Measurements from ENCODE around the gene LUZP4. TPM values are rescaled to one million over a fixed set of nuclear protein-coding genes. Genes with fewer than 3 reads are reported as not detected.

Gene LUZP4
- total RNA-seq, 2 donors from 2014 or later = not detected

- Histone ChIP-seq H3K27me3 (no peaks in the 10 kb centered on the region), H3K4me1 (no peaks in the 10 kb centered on the region), H3K27ac (no peak overlapping the region), H3K36me3 (replicated peaks in 1 of 2; ENCODE audit: insufficient read depth in 1 of 2, low read depth in 2 of 2) (no peaks in the 10 kb centered on the region), H3K4me3 (no peak overlapping the region), H3K9me3 (no peaks in the 10 kb centered on the region)
- 14 to 17% methylated on average over 14 to 18 of the region's 18 CpGs for WGBS, 2 donors
- ATAC-seq (no peak), DNase-seq (peak; percentile 23 to 44 (median 32))
- intact Hi-C loops (cut with DNase I) = no loop called here
- no peak for TF ChIP-seq POLR2A (IDR thresholded peaks at IDR 0.05)
- TF ChIP-seq, protein P1, sequence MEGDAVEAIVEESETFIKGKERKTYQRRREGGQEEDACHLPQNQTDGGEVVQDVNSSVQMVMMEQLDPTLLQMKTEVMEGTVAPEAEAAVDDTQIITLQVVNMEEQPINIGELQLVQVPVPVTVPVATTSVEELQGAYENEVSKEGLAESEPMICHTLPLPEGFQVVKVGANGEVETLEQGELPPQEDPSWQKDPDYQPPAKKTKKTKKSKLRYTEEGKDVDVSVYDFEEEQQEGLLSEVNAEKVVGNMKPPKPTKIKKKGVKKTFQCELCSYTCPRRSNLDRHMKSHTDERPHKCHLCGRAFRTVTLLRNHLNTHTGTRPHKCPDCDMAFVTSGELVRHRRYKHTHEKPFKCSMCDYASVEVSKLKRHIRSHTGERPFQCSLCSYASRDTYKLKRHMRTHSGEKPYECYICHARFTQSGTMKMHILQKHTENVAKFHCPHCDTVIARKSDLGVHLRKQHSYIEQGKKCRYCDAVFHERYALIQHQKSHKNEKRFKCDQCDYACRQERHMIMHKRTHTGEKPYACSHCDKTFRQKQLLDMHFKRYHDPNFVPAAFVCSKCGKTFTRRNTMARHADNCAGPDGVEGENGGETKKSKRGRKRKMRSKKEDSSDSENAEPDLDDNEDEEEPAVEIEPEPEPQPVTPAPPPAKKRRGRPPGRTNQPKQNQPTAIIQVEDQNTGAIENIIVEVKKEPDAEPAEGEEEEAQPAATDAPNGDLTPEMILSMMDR (IDR thresholded peaks at IDR 0.05) = peak in 6 of 7 experiments; percentile 52 to 85 (median 68)
Observed at GRCh38 chrX:115330498-115331168, 41.1 kb downstream of the LUZP4 start.

DNA sequence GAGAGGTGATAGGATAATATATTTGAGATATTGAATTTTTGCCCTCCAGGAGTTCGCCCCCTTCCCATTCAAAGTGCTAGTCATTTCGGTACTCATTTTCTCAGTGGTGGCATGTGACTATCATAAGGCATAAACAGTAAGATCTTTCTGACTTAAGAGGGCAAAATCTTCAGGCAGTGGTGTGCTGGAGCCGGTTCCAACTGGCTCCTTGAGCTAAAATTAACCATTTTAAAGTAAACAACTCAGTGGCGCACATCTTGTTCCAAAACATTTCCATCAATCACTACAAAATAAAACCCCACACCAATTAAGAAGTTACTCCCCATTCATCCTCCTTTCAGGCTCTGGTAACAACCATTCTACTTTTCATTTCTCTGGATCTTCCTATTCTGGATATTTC, 43.3 kb downstream of the LUZP4 start:
- H3K36me3 ChIP-seq (replicated peaks in 1 of 2; ENCODE audit: insufficient read depth in 1 of 2, low read depth in 2 of 2) = no peaks in the 10 kb centered on the region
- DNase-seq = no peak
- WGBS, 2 donors = 23 to 49% methylated on average over 4 of the region's 4 CpGs
- no peak for TF ChIP-seq POLR2A (IDR thresholded peaks at IDR 0.05)
- TF ChIP-seq, protein P1 (IDR thresholded peaks at IDR 0.05) = no peak
- intact Hi-C loops (cut with DNase I) = no loop called here
- H3K4me1 ChIP-seq = no peaks in the 10 kb centered on the region
- ATAC-seq = no peak
- no peaks in the 10 kb centered on the region for H3K9me3 ChIP-seq
- H3K27me3 ChIP-seq = no peaks in the 10 kb centered on the region
- H3K4me3 ChIP-seq = no peak overlapping the region
- no peak overlapping the region for H3K27ac ChIP-seq

- H3K27ac ChIP-seq = no peak overlapping the region
- WGBS, 2 donors = 48 to 49% methylated on average over 6 of the region's 6 CpGs
- ATAC-seq = no peak
Observed at GRCh38 chrX:115333446-115333845, 43.9 kb downstream of the LUZP4 start.

GRCh38 chrX:115337491-115338144, 48.1 kb downstream of the LUZP4 start:
- Histone ChIP-seq H3K27ac (no peak overlapping the region), H3K9me3 (no peaks in the 10 kb centered on the region), H3K4me1 (no peaks in the 10 kb centered on the region), H3K4me3 (no peak overlapping the region), H3K36me3 (replicated peaks in 1 of 2; ENCODE audit: insufficient read depth in 1 of 2, low read depth in 2 of 2) (no peaks in the 10 kb centered on the region), H3K27me3 (no peaks in the 10 kb centered on the region)
- intact Hi-C loops (cut with DNase I) = no loop called here
- peak in 2 of 4 donors; percentile 3 to 12 for DNase-seq
- TF ChIP-seq, protein P1 (IDR thresholded peaks at IDR 0.05) = no peak
- TF ChIP-seq POLR2A (IDR thresholded peaks at IDR 0.05) = no peak
- ATAC-seq = no peak
- WGBS, 2 donors = 67 to 72% methylated on average over 4 to 5 of the region's 5 CpGs

More at GRCh38 chrX:115333446-115333845, 43.9 kb downstream of the LUZP4 start:
- H3K9me3 ChIP-seq = no peaks in the 10 kb centered on the region
- intact Hi-C loops (cut with DNase I) = no loop called here
- no peaks in the 10 kb centered on the region for H3K4me1 ChIP-seq
- no peaks in the 10 kb centered on the region for H3K27me3 ChIP-seq
- no peaks in the 10 kb centered on the region for H3K36me3 ChIP-seq (replicated peaks in 1 of 2; ENCODE audit: insufficient read depth in 1 of 2, low read depth in 2 of 2)
- DNase-seq = no peak
- H3K4me3 ChIP-seq = no peak overlapping the region
- TF ChIP-seq POLR2A (IDR thresholded peaks at IDR 0.05) = no peak
- TF ChIP-seq, protein P1 (IDR thresholded peaks at IDR 0.05) = no peak
